SK-N-SH (cell line): ENCODE results near the gene PTGFRN. TPM values are rescaled to one million over a fixed set of nuclear protein-coding genes. Genes with fewer than 3 reads are reported as not detected.

ENCODE experiments used
- CTCF ChIA-PET: fragments of 300-600, 350-600 bp; formaldehyde crosslinking; extraction: SDS; loops from one replicate; lab custom pipeline; 2021; lab: Yijun Ruan, JAX
- POLR2A ChIA-PET: fragments of 350-600 bp; sonication (Branson Sonifier 250); formaldehyde crosslinking; extraction: SDS; loops from one replicate; lab custom pipeline; 2020; ENCODE audit warnings: antibody characterized with exemption, inconsistent platforms; lab: Yijun Ruan, JAX
- DNase-seq: peaks from one replicate; pipeline ENCODE4 v3.0.0; 2012
- H2AFZ ChIP-seq: fragments of 200-600 bp; sonication (generic); 2 replicates; pipeline ENCODE4 v1.8.1; 2016; ENCODE audit warnings: antibody characterized with exemption, mild to moderate bottlenecking, low read depth
- H3F3A ChIP-seq: fragments of 200-600 bp; sonication (generic); replicated peaks from 2 replicates; pipeline ENCODE3; 2016; ENCODE audit warnings: antibody characterized with exemption, mild to moderate bottlenecking; ENCODE audit not compliant: insufficient read depth
- H3K27ac ChIP-seq, 2 experiments: fragments of 200-500 bp in 1 of 2; fragments of 200-600 bp in 1 of 2; sonication (Bioruptor generic) in 1 of 2; sonication (generic), shearing (Covaris generic) in 1 of 2; 2 replicates each; pipeline versions ENCODE4 v1.5.1 to v1.6.1; 2014 to 2016; ENCODE audit warnings: low read depth in 2 of 2, inconsistent platforms in 1 of 2, low read length in 1 of 2, mild to moderate bottlenecking in 1 of 2, mixed read lengths in 1 of 2
- H3K27me3 ChIP-seq: fragments of 200-600 bp; sonication (generic), shearing (Covaris generic); 2 replicates; pipeline ENCODE4 v1.6.1; 2016; ENCODE audit warnings: mixed run types; ENCODE audit not compliant: insufficient read depth
- H3K36me3 ChIP-seq, 2 experiments: fragments of 200-500 bp in 1 of 2; fragments of 200-600 bp in 1 of 2; sonication (Bioruptor generic) in 1 of 2; sonication (generic) in 1 of 2; replicated peaks in 1 of 2; 2 replicates each; pipeline versions ENCODE3 to v1.5.1; 2014 to 2016; ENCODE audit warnings: low read length in 1 of 2, mild to moderate bottlenecking in 1 of 2; ENCODE audit not compliant: insufficient read depth in 2 of 2, control insufficient read depth in 1 of 2
- H3K4me1 ChIP-seq, 2 experiments: fragments of 200-500 bp in 1 of 2; fragments of 200-600 bp in 1 of 2; sonication (Bioruptor generic) in 1 of 2; sonication (generic), shearing (Covaris generic) in 1 of 2; 2 replicates each; pipeline versions ENCODE4 v1.5.1 to v1.6.1; 2014 to 2016; ENCODE audit warnings: low read depth in 1 of 2, low read length in 1 of 2, mixed run types in 1 of 2; ENCODE audit not compliant: insufficient read depth in 2 of 2, control insufficient read depth in 1 of 2
- H3K4me2 ChIP-seq: fragments of 200-600 bp; sonication (generic), shearing (Covaris generic); 2 replicates; pipeline ENCODE4 v1.6.1; 2017; ENCODE audit warnings: mixed run types
- H3K4me3 ChIP-seq, 2 experiments: fragments of 200-500 bp in 1 of 2; fragments of 200-600 bp in 1 of 2; sonication (Bioruptor generic) in 1 of 2; sonication (generic), shearing (Covaris generic) in 1 of 2; 2 replicates each; pipeline versions ENCODE4 v1.5.1 to v1.8.1; 2014 to 2016; ENCODE audit warnings: low read depth in 2 of 2, inconsistent platforms in 1 of 2, low read length in 1 of 2, mild to moderate bottlenecking in 1 of 2, mixed read lengths in 1 of 2, moderate library complexity in 1 of 2
- H3K79me2 ChIP-seq: fragments of 200-600 bp; sonication (generic); 2 replicates; pipeline ENCODE4 v1.8.1; 2017; ENCODE audit warnings: mild to moderate bottlenecking; ENCODE audit not compliant: insufficient read depth
- H3K9ac ChIP-seq: fragments of 200-600 bp; sonication (generic); 2 replicates; pipeline ENCODE4 v1.6.1; 2017; ENCODE audit warnings: mixed run types
- H3K9me2 ChIP-seq: fragments of 200-600 bp; sonication (generic); 2 replicates; pipeline ENCODE4 v1.6.1; 2017; ENCODE audit warnings: mixed run types
- H3K9me3 ChIP-seq: fragments of 200-600 bp; sonication (generic); 2 replicates; pipeline ENCODE4 v1.6.1; 2017; ENCODE audit warnings: mixed run types, mild to moderate bottlenecking, moderate library complexity
- H4K20me1 ChIP-seq: fragments of 200-600 bp; sonication (generic); 2 replicates; pipeline ENCODE4 v1.6.1; 2017; ENCODE audit warnings: mild to moderate bottlenecking, mixed run types; ENCODE audit not compliant: insufficient read depth
- EZH2phosphoT487 ChIP-seq: fragments of 200-600 bp; sonication (generic); IDR thresholded peaks from 2 replicates; pipeline ENCODE4 v1.6.1; 2017; ENCODE audit warnings: low read depth, mixed run types, mild to moderate bottlenecking, antibody characterized with exemption, moderate library complexity, borderline replicate concordance
- FOXJ3 ChIP-seq: sonication (generic); formaldehyde crosslinking; IDR thresholded peaks from 2 replicates; pipeline ENCODE4 v1.5.1; 2020; ENCODE audit warnings: mild to moderate bottlenecking, missing genetic modification reagents
- FOXM1 ChIP-seq: IDR thresholded peaks from 2 replicates; pipeline ENCODE4 v1.4.0; 2012; ENCODE audit warnings: low read depth, mild to moderate bottlenecking
- GABPA ChIP-seq: IDR thresholded peaks from 2 replicates; pipeline ENCODE4 v1.4.0; 2012; ENCODE audit warnings: low read depth, mild to moderate bottlenecking
- NFIC ChIP-seq: IDR thresholded peaks from 2 replicates; pipeline ENCODE4 v1.4.0; 2012; ENCODE audit warnings: borderline replicate concordance
- NRF1 ChIP-seq: IDR thresholded peaks from 2 replicates; pipeline ENCODE4 v1.6.1; 2012; ENCODE audit warnings: low read depth, mild to moderate bottlenecking, low read length
- RCOR1 ChIP-seq: fragments of 150-350 bp; IDR thresholded peaks from 2 replicates; pipeline ENCODE4 v1.6.1; 2017; ENCODE audit warnings: antibody characterized with exemption, low read length
- RXRA ChIP-seq: IDR thresholded peaks from 2 replicates; pipeline ENCODE4 v1.4.0; 2012; ENCODE audit warnings: low read depth, mild to moderate bottlenecking, borderline replicate concordance
- SMC3 ChIP-seq: IDR thresholded peaks from 2 replicates; pipeline ENCODE4 v1.6.1; 2012; ENCODE audit warnings: low read depth, low read length, improper control_type of control experiment
- TEAD4 ChIP-seq: IDR thresholded peaks from 2 replicates; pipeline ENCODE4 v1.4.0; 2012; ENCODE audit warnings: mild to moderate bottlenecking, borderline replicate concordance; ENCODE audit not compliant: insufficient read depth
- WGBS: methylation state at CpG from one replicate; pipeline ENCODE4 v1.1.6; 2017; ENCODE audit warnings: low lambda C conversion rate; 5-methylcytosine and 5-hydroxymethylcytosine counted together
- polyA plus RNA-seq, 3 experiments: library from polyadenylated mRNA; depleted of rRNA; stranded (reverse); fragments of >200 nt; gene quantifications; 2 replicates each; pipeline ENCODE4 v1.2.3, GENCODE V29; 2012
- TF ChIP-seq, protein P1 (sequence below): fragments of 150-350 bp; IDR thresholded peaks from 2 replicates; pipeline ENCODE4 v1.6.1; 2017; ENCODE audit warnings: antibody characterized with exemption, low read length, low read depth, borderline replicate concordance
- TF ChIP-seq, protein P2 (sequence below): fragments of 150-350 bp; IDR thresholded peaks from 2 replicates; pipeline ENCODE4 v1.6.1; 2016; ENCODE audit warnings: mild to moderate bottlenecking, low read depth, low read length
- TF ChIP-seq, protein P3 (sequence below): IDR thresholded peaks from 2 replicates; pipeline ENCODE4 v1.4.0; 2012; ENCODE audit warnings: low read depth, borderline replicate concordance

The PTGFRN gene
- polyA plus RNA-seq, 1 of the 3 experiments (the other 2 are of a cell fraction), result 22.4 TPM

DNA sequence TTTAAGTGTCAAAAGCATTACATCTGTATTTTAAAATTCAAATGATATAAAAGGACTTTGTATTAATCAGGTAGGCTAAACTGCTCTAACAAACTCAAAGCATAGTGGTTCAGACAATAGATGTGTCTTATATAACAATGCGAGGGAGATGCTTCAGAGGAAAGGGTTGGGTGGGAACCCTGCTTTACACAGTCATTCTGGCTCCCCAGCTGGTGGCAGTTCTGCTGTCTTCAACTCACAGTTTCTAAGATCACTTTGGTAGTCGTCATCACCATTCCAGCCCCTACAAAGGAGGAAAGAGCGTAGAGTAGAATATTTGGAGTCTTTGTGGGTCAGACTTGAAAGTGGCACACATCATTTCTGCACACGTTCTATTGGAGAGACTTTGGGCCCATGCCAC lies 4.2 kb downstream of the PTGFRN start:
- H3K27me3 ChIP-seq, result no peaks in the 10 kb centered on the region
- H3K27ac ChIP-seq, result no peak overlapping the region
- 89% methylated on average over 4 of the region's 4 CpGs for WGBS
- no peak overlapping the region for H2AFZ ChIP-seq
- no peak overlapping the region for H3K4me3 ChIP-seq
- ChIA-PET CTCF (interaction anchor here (0.8 kb wide), 1 partner anchor 176 kb away, joined by 4 read pairs; no protein-coding TSS in a partner anchor), POLR2A (no interaction called here)
- no peaks in the 10 kb centered on the region for H3K9me2 ChIP-seq
- H3K36me3 ChIP-seq, result no peaks in the 10 kb centered on the region
- no peaks in the 10 kb centered on the region for H3F3A ChIP-seq
- peaks cover 0 to 55% of the 10 kb centered on the region in 2 experiments; a peak in 2 of 4 replicates for H3K4me1 ChIP-seq
- no peak overlapping the region for H3K9ac ChIP-seq
- DNase-seq, result no peak
- H4K20me1 ChIP-seq, result no peaks in the 10 kb centered on the region
- no peaks in the 10 kb centered on the region for H3K9me3 ChIP-seq
- H3K4me2 ChIP-seq, result no peak overlapping the region
- H3K79me2 ChIP-seq, result no peaks in the 10 kb centered on the region
- TF ChIP-seq, protein P1, sequence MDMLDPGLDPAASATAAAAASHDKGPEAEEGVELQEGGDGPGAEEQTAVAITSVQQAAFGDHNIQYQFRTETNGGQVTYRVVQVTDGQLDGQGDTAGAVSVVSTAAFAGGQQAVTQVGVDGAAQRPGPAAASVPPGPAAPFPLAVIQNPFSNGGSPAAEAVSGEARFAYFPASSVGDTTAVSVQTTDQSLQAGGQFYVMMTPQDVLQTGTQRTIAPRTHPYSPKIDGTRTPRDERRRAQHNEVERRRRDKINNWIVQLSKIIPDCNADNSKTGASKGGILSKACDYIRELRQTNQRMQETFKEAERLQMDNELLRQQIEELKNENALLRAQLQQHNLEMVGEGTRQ, result no peak
- TF ChIP-seq FOXM1, result no peak
- TF ChIP-seq NFIC, result no peak
- no peak for TF ChIP-seq GABPA

DNA sequence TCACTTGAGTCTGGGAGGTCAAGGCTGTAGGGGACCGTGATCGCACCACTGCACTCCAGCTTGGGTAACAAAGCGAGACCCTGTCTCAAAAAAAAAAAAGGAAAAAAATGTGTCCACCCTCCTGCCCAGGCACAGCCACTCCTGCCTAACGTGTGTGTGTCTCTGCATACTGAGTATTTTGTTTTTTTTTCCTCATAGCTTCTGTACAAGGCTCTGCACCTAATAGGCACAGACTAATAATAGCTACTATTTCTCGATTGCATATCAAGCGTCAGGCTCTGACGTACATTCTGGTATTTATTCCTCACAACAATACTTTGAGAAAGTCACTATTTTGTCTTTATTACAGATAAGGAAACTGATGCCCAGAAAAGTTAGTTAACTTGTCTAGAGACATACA lies 5.0 kb downstream of the PTGFRN start:
- Histone ChIP-seq H3K9ac (no peak overlapping the region), H3K4me1 (peaks cover 0 to 55% of the 10 kb centered on the region in 2 experiments; a peak in 2 of 4 replicates), H3K9me2 (no peaks in the 10 kb centered on the region), H3K27ac (no peak overlapping the region), H3K36me3 (no peaks in the 10 kb centered on the region), H3F3A (no peaks in the 10 kb centered on the region), H2AFZ (no peak overlapping the region), H3K27me3 (no peaks in the 10 kb centered on the region), H3K4me3 (no peak overlapping the region), H4K20me1 (no peaks in the 10 kb centered on the region), H3K79me2 (no peaks in the 10 kb centered on the region), H3K9me3 (no peaks in the 10 kb centered on the region), H3K4me2 (no peak overlapping the region)
- TF ChIP-seq, protein P2, sequence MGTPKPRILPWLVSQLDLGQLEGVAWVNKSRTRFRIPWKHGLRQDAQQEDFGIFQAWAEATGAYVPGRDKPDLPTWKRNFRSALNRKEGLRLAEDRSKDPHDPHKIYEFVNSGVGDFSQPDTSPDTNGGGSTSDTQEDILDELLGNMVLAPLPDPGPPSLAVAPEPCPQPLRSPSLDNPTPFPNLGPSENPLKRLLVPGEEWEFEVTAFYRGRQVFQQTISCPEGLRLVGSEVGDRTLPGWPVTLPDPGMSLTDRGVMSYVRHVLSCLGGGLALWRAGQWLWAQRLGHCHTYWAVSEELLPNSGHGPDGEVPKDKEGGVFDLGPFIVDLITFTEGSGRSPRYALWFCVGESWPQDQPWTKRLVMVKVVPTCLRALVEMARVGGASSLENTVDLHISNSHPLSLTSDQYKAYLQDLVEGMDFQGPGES, result no peak
- TF ChIP-seq FOXJ3 (CRISPR knock-in tag) (no peak), RXRA (no peak), TEAD4 (no peak), SMC3 (no peak), FOXM1 (no peak), EZH2phosphoT487 (no peak), NRF1 (no peak), RCOR1 (no peak)
- TF ChIP-seq, protein P3, sequence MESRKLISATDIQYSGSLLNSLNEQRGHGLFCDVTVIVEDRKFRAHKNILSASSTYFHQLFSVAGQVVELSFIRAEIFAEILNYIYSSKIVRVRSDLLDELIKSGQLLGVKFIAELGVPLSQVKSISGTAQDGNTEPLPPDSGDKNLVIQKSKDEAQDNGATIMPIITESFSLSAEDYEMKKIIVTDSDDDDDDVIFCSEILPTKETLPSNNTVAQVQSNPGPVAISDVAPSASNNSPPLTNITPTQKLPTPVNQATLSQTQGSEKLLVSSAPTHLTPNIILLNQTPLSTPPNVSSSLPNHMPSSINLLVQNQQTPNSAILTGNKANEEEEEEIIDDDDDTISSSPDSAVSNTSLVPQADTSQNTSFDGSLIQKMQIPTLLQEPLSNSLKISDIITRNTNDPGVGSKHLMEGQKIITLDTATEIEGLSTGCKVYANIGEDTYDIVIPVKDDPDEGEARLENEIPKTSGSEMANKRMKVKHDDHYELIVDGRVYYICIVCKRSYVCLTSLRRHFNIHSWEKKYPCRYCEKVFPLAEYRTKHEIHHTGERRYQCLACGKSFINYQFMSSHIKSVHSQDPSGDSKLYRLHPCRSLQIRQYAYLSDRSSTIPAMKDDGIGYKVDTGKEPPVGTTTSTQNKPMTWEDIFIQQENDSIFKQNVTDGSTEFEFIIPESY, result no peak
- DNase-seq, result no peak
- POLR2A ChIA-PET, result no interaction called here
- WGBS, result 89% methylated on average over 7 of the region's 7 CpGs
- CTCF ChIA-PET, result interaction anchor here (0.7 to 2.4 kb wide), 5 partner anchors 11 to 178 kb away, joined by 3 to 11 read pairs (median 4); no protein-coding TSS in a partner anchor
